ENCODE results near the gene SPEM3. TPM values are rescaled to one million over a fixed set of nuclear protein-coding genes. Genes with fewer than 3 reads are reported as not detected.
A peak's percentile ranks its signal among the peaks of the same experiment; 100 is the strongest.

Gene SPEM3
- total and polyA plus RNA-seq, 8 donors = not detected

- no peaks in the 10 kb centered on the region for H3K27me3 ChIP-seq
- 71 to 78% methylated on average over 17 of the region's 17 CpGs for WGBS, 2 donors
- no peak within 1 kb of the TSS for H3K27ac ChIP-seq
- TF ChIP-seq CTCF (IDR thresholded peaks at IDR 0.05) = no peak
- H3K36me3 ChIP-seq = no peaks in the 10 kb centered on the region
- H3K4me1 ChIP-seq = no peaks in the 10 kb centered on the region
- H3K4me3 ChIP-seq = no peak within 1 kb of the TSS
- ATAC-seq (no peak), DNase-seq (peak in 1 of 6 donors; percentile 46), FAIRE-seq (no peak)
- no peaks in the 10 kb centered on the region for H3K9me3 ChIP-seq
- intact Hi-C loops (cut with DNase I) = no loop called here
Observed at GRCh38 chr17:7419819-7420610, 8.6 kb upstream of the SPEM3 start, which contains the start of gene SPEM1. Gene SPEM1 (plus strand): TSS chr17:7420324. CDS start chr17:7420385, 61 bp downstream.

- no peaks in the 10 kb centered on the region for H3K36me3 ChIP-seq
- H3K4me1 ChIP-seq = no peaks in the 10 kb centered on the region
- WGBS, 2 donors = 92 to 93% methylated on average over 16 of the region's 16 CpGs
- ATAC-seq (no peak), FAIRE-seq (no peak), DNase-seq (peak in 1 of 6 donors; percentile 41)
- intact Hi-C loops (cut with DNase I) = no loop called here
- no peaks in the 10 kb centered on the region for H3K9me3 ChIP-seq
- H3K27ac ChIP-seq = no peak overlapping the region
- no peak overlapping the region for H3K4me3 ChIP-seq
- TF ChIP-seq CTCF (IDR thresholded peaks at IDR 0.05) = no peak
- H3K27me3 ChIP-seq = no peaks in the 10 kb centered on the region
Observed at GRCh38 chr17:7421186-7421585, 7.5 kb upstream of the SPEM3 start.

GRCh38 chr17:7423679-7424078, 5.0 kb upstream of the SPEM3 start:
- Histone ChIP-seq H3K9me3 (no peaks in the 10 kb centered on the region), H3K36me3 (no peaks in the 10 kb centered on the region), H3K4me1 (no peaks in the 10 kb centered on the region), H3K27ac (no peak overlapping the region), H3K27me3 (no peaks in the 10 kb centered on the region), H3K4me3 (no peak overlapping the region)
- ATAC-seq (no peak), FAIRE-seq (no peak), DNase-seq (no peak)
- no peak for TF ChIP-seq CTCF (IDR thresholded peaks at IDR 0.05)
- intact Hi-C loops (cut with DNase I) = no loop called here
- WGBS, 2 donors = 57 to 61% methylated on average over 4 of the region's 4 CpGs

- H3K4me1 ChIP-seq = no peaks in the 10 kb centered on the region
Observed at GRCh38 chr17:7425316-7425715, 3.3 kb upstream of the SPEM3 start, which contains the start of gene SPEM2. Gene SPEM2 (plus strand): TSS chr17:7425616. CDS start chr17:7425689, 73 bp downstream.

More at GRCh38 chr17:7425316-7425715, 3.3 kb upstream of the SPEM3 start, which contains the start of gene SPEM2:
- no peak for DNase-seq
- H3K4me3 ChIP-seq = no peak within 1 kb of the TSS
- intact Hi-C loops (cut with DNase I) = no loop called here
- H3K27me3 ChIP-seq = no peaks in the 10 kb centered on the region
- H3K9me3 ChIP-seq = no peaks in the 10 kb centered on the region
- FAIRE-seq = no peak
- no peak within 1 kb of the TSS for H3K27ac ChIP-seq
- no peaks in the 10 kb centered on the region for H3K36me3 ChIP-seq
- WGBS, 2 donors = 63 to 79% methylated on average over 7 of the region's 7 CpGs
- no peak for TF ChIP-seq CTCF (IDR thresholded peaks at IDR 0.05)
- ATAC-seq = no peak
